Smooth muscle cell (in vitro differentiated cells): ENCODE results near the gene C1orf116. TPM values are rescaled to one million over a fixed set of nuclear protein-coding genes. Genes with fewer than 3 reads are reported as not detected.

Experiments used
- DNase-seq: peaks from one replicate; lab custom pipeline; 2025; ENCODE audit not compliant: unreplicated experiment; lab: John Stamatoyannopoulos, UW
- H2AFZ ChIP-seq: fragments of 200-600 bp; sonication (generic); 2 replicates; pipeline ENCODE4 v1.6.0; 2016; ENCODE audit warnings: antibody characterized with exemption, low read depth, mild to moderate bottlenecking
- H3F3A ChIP-seq: fragments of 200-600 bp; sonication (generic); 2 replicates; pipeline ENCODE4 v1.6.0; 2017; ENCODE audit warnings: antibody characterized with exemption, low read depth
- H3K27ac ChIP-seq: fragments of 200-600 bp; sonication (generic); 2 replicates; pipeline ENCODE4 v1.5.1; 2016; ENCODE audit warnings: low read depth, mild to moderate bottlenecking
- H3K27me3 ChIP-seq: fragments of 200-600 bp; sonication (generic); 2 replicates; pipeline ENCODE4 v1.6.1; 2016; ENCODE audit warnings: low read depth, mild to moderate bottlenecking
- H3K36me3 ChIP-seq: fragments of 200-600 bp; sonication (generic); 2 replicates; pipeline ENCODE4 v1.5.1; 2016; ENCODE audit warnings: low read depth
- H3K4me1 ChIP-seq: fragments of 200-600 bp; sonication (generic); 2 replicates; pipeline ENCODE4 v1.5.1; 2016; ENCODE audit warnings: low read depth
- H3K4me2 ChIP-seq: fragments of 200-600 bp; sonication (generic); 2 replicates; pipeline ENCODE4 v1.6.0; 2016; ENCODE audit warnings: mild to moderate bottlenecking
- H3K4me3 ChIP-seq: fragments of 200-600 bp; sonication (generic); 2 replicates; pipeline ENCODE4 v1.5.1; 2016; ENCODE audit warnings: mild to moderate bottlenecking
- H3K79me2 ChIP-seq: fragments of 200-600 bp; sonication (generic); 2 replicates; pipeline ENCODE4 v1.6.0; 2016; ENCODE audit warnings: low read depth, mild to moderate bottlenecking
- H3K9ac ChIP-seq: fragments of 200-600 bp; sonication (generic); 2 replicates; pipeline ENCODE4 v1.6.0; 2016; ENCODE audit warnings: low read depth
- H3K9me3 ChIP-seq: fragments of 200-600 bp; sonication (generic); replicated peaks from 2 replicates; pipeline ENCODE4 v1.5.1; 2016; ENCODE audit warnings: low read depth
- H4K20me1 ChIP-seq: fragments of 200-600 bp; sonication (generic); 2 replicates; pipeline ENCODE4 v1.6.0; 2016; ENCODE audit warnings: low read depth
- WGBS: methylation state at CpG from one replicate; pipeline ENCODE4 v1.1.7; 2016; ENCODE audit warnings: low lambda C conversion rate; 5-methylcytosine and 5-hydroxymethylcytosine counted together
- polyA plus RNA-seq: library from polyadenylated mRNA; unstranded; fragments of >200 nt; fragmentation: Nextera tagmentation; extraction: Ambion mirVana; gene quantifications from 2 replicates; pipeline ENCODE4 v1.2.1, GENCODE V29; 2016
- total RNA-seq: library from RNA; depleted of rRNA; stranded (reverse); fragments of >200 nt; gene quantifications from 2 replicates; pipeline ENCODE4 v1.2.3, GENCODE V29; 2014
- TF ChIP-seq, protein P1 (sequence below): fragments of 200-600 bp; sonication (generic); IDR thresholded peaks from 2 replicates; pipeline ENCODE4 v1.5.1; 2017; ENCODE audit warnings: borderline replicate concordance, mild to moderate bottlenecking, antibody characterized with exemption; ENCODE audit not compliant: insufficient read depth, poor library complexity, severe bottlenecking

The C1orf116 gene
- total and polyA plus RNA-seq, 2 experiments from 2014 or later: 0.14 to 6.0 TPM

DNA sequence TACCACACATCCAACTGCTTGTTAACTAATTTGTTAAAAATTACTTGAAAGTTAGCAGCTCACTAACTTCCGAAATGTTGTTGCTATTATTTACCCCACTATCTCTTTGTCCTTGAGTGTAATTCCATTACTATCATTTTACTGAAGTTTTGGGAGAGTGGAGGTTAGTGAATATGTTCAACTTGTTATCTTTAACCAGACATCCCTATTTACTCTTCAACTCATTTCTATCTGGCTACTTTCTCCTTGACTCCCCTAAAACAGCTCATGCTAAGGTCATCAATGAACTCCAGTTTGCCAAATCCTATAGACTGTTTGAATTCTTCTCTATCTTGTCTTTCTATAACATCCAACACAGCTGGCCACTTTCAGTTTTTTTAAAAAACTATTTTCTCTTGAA is 4.3 kb upstream of the C1orf116 start:
- H3K9ac ChIP-seq: no peak overlapping the region
- H3K27ac ChIP-seq: no peak overlapping the region
- no peaks in the 10 kb centered on the region for H3K36me3 ChIP-seq
- TF ChIP-seq, protein P1, sequence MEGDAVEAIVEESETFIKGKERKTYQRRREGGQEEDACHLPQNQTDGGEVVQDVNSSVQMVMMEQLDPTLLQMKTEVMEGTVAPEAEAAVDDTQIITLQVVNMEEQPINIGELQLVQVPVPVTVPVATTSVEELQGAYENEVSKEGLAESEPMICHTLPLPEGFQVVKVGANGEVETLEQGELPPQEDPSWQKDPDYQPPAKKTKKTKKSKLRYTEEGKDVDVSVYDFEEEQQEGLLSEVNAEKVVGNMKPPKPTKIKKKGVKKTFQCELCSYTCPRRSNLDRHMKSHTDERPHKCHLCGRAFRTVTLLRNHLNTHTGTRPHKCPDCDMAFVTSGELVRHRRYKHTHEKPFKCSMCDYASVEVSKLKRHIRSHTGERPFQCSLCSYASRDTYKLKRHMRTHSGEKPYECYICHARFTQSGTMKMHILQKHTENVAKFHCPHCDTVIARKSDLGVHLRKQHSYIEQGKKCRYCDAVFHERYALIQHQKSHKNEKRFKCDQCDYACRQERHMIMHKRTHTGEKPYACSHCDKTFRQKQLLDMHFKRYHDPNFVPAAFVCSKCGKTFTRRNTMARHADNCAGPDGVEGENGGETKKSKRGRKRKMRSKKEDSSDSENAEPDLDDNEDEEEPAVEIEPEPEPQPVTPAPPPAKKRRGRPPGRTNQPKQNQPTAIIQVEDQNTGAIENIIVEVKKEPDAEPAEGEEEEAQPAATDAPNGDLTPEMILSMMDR: no peak
- no peaks in the 10 kb centered on the region for H3K79me2 ChIP-seq
- H3K4me2 ChIP-seq: no peak overlapping the region
- no peak for DNase-seq
- H3K9me3 ChIP-seq: no peaks in the 10 kb centered on the region
- H3K27me3 ChIP-seq: no peaks in the 10 kb centered on the region
- H4K20me1 ChIP-seq: no peaks in the 10 kb centered on the region
- H3F3A ChIP-seq: no peaks in the 10 kb centered on the region
- H3K4me3 ChIP-seq: no peak overlapping the region
- no peak overlapping the region for H2AFZ ChIP-seq
- 81% methylated on average over 1 of the region's 1 CpG for WGBS
- peaks cover 9% of the 10 kb centered on the region for H3K4me1 ChIP-seq

DNA sequence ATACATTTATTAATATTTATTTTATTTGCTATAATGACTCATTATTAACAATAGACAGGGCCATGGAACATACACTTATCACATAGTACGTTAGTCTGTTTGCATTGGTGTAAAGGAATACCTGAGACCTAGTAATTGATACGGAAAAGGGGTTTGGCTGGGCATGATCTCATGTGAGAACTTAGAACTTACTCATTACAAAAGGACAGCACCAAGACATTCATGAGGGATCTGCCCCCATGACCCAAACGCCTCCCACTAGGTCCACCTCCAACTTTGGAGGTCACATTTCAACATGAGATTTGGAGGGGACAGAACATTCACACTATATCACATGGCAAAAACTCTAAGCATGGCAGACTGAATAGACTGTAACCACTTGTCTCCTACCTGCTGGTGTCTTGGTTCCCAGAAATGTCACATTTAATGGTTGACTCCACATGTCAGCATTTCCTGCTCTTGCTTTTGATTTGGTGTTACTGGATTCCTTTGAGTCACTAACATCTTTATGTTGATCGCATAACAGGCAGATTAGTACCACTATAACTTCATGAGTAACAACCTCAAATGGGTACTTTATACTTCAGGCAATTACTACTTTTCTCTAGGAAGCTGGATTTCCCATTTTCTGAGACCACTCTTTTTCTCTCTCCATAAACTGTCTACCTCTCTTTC is 3.5 kb upstream of the C1orf116 start:
- TF ChIP-seq, protein P1: no peak
- 75% methylated on average over 4 of the region's 4 CpGs for WGBS
- no peak overlapping the region for H3K4me2 ChIP-seq
- H3K27ac ChIP-seq: no peak overlapping the region
- no peaks in the 10 kb centered on the region for H3K27me3 ChIP-seq
- H3K9me3 ChIP-seq: no peaks in the 10 kb centered on the region
- H4K20me1 ChIP-seq: no peaks in the 10 kb centered on the region
- H3K79me2 ChIP-seq: no peaks in the 10 kb centered on the region
- H3F3A ChIP-seq: no peaks in the 10 kb centered on the region
- H3K9ac ChIP-seq: no peak overlapping the region
- no peak for DNase-seq
- no peak overlapping the region for H3K4me3 ChIP-seq
- H3K4me1 ChIP-seq: peaks cover 9% of the 10 kb centered on the region
- H2AFZ ChIP-seq: no peak overlapping the region
- no peaks in the 10 kb centered on the region for H3K36me3 ChIP-seq

DNA sequence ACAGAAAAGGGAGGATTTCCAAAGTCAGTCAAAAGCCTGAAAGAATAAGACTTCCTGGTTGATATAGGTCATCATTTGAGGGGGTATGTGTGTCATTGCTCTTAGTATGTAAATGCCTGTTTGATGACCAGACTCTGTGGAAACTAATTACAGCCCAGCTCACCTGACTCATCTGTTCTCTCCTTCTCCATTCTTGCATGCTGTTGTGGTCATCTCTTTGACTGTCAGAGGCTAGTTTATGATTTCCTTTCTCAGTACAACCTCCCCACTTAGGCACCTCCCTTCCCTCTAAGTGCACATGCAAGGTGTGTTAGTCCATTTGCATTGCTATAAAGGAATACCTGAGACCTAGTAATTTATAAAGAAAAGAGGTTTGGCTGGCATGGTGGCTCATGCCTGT is 2.4 kb upstream of the C1orf116 start:
- peaks cover 9% of the 10 kb centered on the region for H3K4me1 ChIP-seq
- H4K20me1 ChIP-seq: no peaks in the 10 kb centered on the region
- H2AFZ ChIP-seq: no peak overlapping the region
- TF ChIP-seq, protein P1: no peak
- DNase-seq: no peak
- H3K9ac ChIP-seq: peak overlapping the region; percentile 63
- no peaks in the 10 kb centered on the region for H3F3A ChIP-seq
- H3K27me3 ChIP-seq: no peaks in the 10 kb centered on the region
- H3K9me3 ChIP-seq: no peaks in the 10 kb centered on the region
- H3K79me2 ChIP-seq: no peaks in the 10 kb centered on the region
- peak overlapping the region; percentile 33 for H3K4me2 ChIP-seq
- no peaks in the 10 kb centered on the region for H3K36me3 ChIP-seq
- H3K4me3 ChIP-seq: no peak overlapping the region
- H3K27ac ChIP-seq: peak overlapping the region; percentile 89

DNA sequence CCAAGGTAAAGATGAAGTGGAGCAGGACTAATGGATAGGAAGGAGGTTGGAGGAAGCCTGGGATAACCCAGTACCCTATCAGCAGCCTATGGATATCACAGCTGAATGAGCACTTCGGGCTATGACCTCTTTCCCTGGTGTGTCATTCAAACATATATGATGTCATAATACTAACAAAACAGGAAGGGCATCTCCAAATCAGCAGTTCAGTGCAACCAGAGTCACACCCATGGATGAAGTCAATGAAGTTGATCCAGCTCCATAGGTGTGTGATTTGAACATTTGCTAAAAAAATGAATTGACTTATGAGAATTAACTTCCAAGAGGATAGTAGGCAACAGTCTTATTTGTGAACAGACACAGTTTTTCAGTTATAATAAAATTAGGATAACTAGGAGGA is 1.7 kb upstream of the C1orf116 start:
- H3K27ac ChIP-seq: peak overlapping the region; percentile 89
- no peaks in the 10 kb centered on the region for H3K79me2 ChIP-seq
- no peak overlapping the region for H3K4me3 ChIP-seq
- no peaks in the 10 kb centered on the region for H4K20me1 ChIP-seq
- no peaks in the 10 kb centered on the region for H3K36me3 ChIP-seq
- H3F3A ChIP-seq: no peaks in the 10 kb centered on the region
- DNase-seq: no peak
- H3K4me1 ChIP-seq: peaks cover 9% of the 10 kb centered on the region
- no peak overlapping the region for H2AFZ ChIP-seq
- TF ChIP-seq, protein P1: no peak
- no peaks in the 10 kb centered on the region for H3K27me3 ChIP-seq
- H3K9ac ChIP-seq: no peak overlapping the region
- 80% methylated on average over 1 of the region's 1 CpG for WGBS
- H3K4me2 ChIP-seq: peak overlapping the region; percentile 33
- H3K9me3 ChIP-seq: no peaks in the 10 kb centered on the region
